Measurements from ENCODE around the gene PDLIM4. TPM values are rescaled to one million over a fixed set of nuclear protein-coding genes. Genes with fewer than 3 reads are reported as not detected.

Gene PDLIM4
- polyA plus RNA-seq, 5 donors, result 8.9 to 18.2 (median 10.0) TPM

- no peak for DNase-seq
These were observed 46.1 kb downstream of the PDLIM4 start for GRCh38 chr5:132303589-132303988.

GRCh38 chr5:132305420-132305819, 47.9 kb downstream of the PDLIM4 start:
- DNase-seq, result no peak

GRCh38 chr5:132308701-132309100, 51.2 kb downstream of the PDLIM4 start:
- DNase-seq, result no peak

- DNase-seq, result no peak
These were observed 52.2 kb downstream of the PDLIM4 start for GRCh38 chr5:132309679-132310078.

GRCh38 chr5:132310141-132310834, 52.8 kb downstream of the PDLIM4 start:
- DNase-seq, result no peak

GRCh38 chr5:132313366-132313765, 55.9 kb downstream of the PDLIM4 start:
- no peak for DNase-seq

- no peak for DNase-seq
These were observed 56.5 kb downstream of the PDLIM4 start for GRCh38 chr5:132313961-132314432.

- no peak for DNase-seq
These were observed 58.1 kb downstream of the PDLIM4 start for GRCh38 chr5:132315529-132316067.

- no peak for DNase-seq
These were observed 62.5 kb downstream of the PDLIM4 start for GRCh38 chr5:132319975-132320374.

- no peak for DNase-seq
These were observed 63.7 kb downstream of the PDLIM4 start for GRCh38 chr5:132321109-132321721.

GRCh38 chr5:132322266-132322665, 64.8 kb downstream of the PDLIM4 start:
- DNase-seq, result no peak

Other genes with a start within 250 kb of the PDLIM4 start
- gene ACSL6, start 246.0 kb upstream of the PDLIM4 start, polyA plus RNA-seq (ENCODE audit: insufficient read depth in 1 of 5, insufficient read length in 5 of 5, low replicate concordance in 1 of 5), result 1 to 10 TPM in 3 of 5 donors, under 1 TPM in 2; 0.35 to 2.7 (median 1.0) TPM
- not detected for gene IL3, start 197.0 kb upstream of the PDLIM4 start, polyA plus RNA-seq (ENCODE audit: insufficient read depth in 1 of 5, insufficient read length in 5 of 5, low replicate concordance in 1 of 5)
- under 1 TPM in 3 of 5 donors, not detected in 2; 0.14 to 0.30 (median 0.18) TPM for gene CSF2, start 183.9 kb upstream of the PDLIM4 start, polyA plus RNA-seq (ENCODE audit: insufficient read depth in 1 of 5, insufficient read length in 5 of 5, low replicate concordance in 1 of 5)
- 10 to 100 TPM; 24.6 to 42.9 (median 26.7) TPM for gene P4HA2, start 29.8 kb upstream of the PDLIM4 start, polyA plus RNA-seq (ENCODE audit: insufficient read depth in 1 of 5, insufficient read length in 5 of 5, low replicate concordance in 1 of 5)
- 1 to 10 TPM; 3.0 to 3.8 (median 3.1) TPM for gene SLC22A4, start 36.7 kb downstream of the PDLIM4 start, polyA plus RNA-seq (ENCODE audit: insufficient read depth in 1 of 5, insufficient read length in 5 of 5, low replicate concordance in 1 of 5)
- gene SLC22A5, start 112.0 kb downstream of the PDLIM4 start, polyA plus RNA-seq (ENCODE audit: insufficient read depth in 1 of 5, insufficient read length in 5 of 5, low replicate concordance in 1 of 5), result 10 to 100 TPM; 11.6 to 17.1 (median 15.8) TPM
- 10 to 100 TPM; 15.1 to 22.4 (median 19.3) TPM for gene IRF1, start 233.1 kb downstream of the PDLIM4 start, polyA plus RNA-seq (ENCODE audit: insufficient read depth in 1 of 5, insufficient read length in 5 of 5, low replicate concordance in 1 of 5)

All from right lung (tissue), 5 donors.